Psoas muscle (tissue), 8 donors: ENCODE results near the gene WBP2. TPM values are rescaled to one million over a fixed set of nuclear protein-coding genes. Genes with fewer than 3 reads are reported as not detected.

Experiments used
- ATAC-seq, 4 donors: fragments of 200-7000 bp; cut with Tn5 transposase; one replicate each; pipeline ENCODE4 v1.9.1; 2020; ENCODE audit warnings: moderate library complexity in 3 of 4, mild to moderate bottlenecking in 2 of 4
- DNase-seq, 2 donors: peaks; one replicate each; pipeline ENCODE4 v3.0.0-alpha.2; 2020
- H3K27ac ChIP-seq: fragments of 200-600 bp; one replicate; pipeline ENCODE4 v1.8.0; 2022
- H3K27me3 ChIP-seq, 3 donors: fragments of 200-600 bp in 1 of 3; one replicate each; pipeline versions ENCODE4 v1.6.1 to v1.8.0; 2013 to 2022; ENCODE audit warnings: low read length in 2 of 3, mild to moderate bottlenecking in 2 of 3, moderate library complexity in 1 of 3; ENCODE audit not compliant: insufficient read depth in 3 of 3
- H3K36me3 ChIP-seq, 2 donors: fragments of 200-600 bp in 1 of 2; one replicate each; pipeline versions ENCODE4 v1.6.1 to v1.8.0; 2013 to 2022; ENCODE audit warnings: low read depth in 1 of 2, mild to moderate bottlenecking in 1 of 2, moderate library complexity in 1 of 2; ENCODE audit not compliant: insufficient read depth in 1 of 2
- H3K4me1 ChIP-seq: fragments of 200-600 bp; one replicate; pipeline ENCODE4 v1.8.0; 2022
- H3K4me3 ChIP-seq: fragments of 200-600 bp; one replicate; pipeline ENCODE4 v1.8.0; 2022; ENCODE audit warnings: mild to moderate bottlenecking
- H3K9me3 ChIP-seq: fragments of 200-600 bp; one replicate; pipeline ENCODE4 v1.8.0; 2022
- CTCF ChIP-seq: fragments of 200-600 bp; IDR thresholded peaks from one replicate; pipeline ENCODE4 v1.8.0; 2022; ENCODE audit warnings: antibody characterized with exemption
- WGBS, 3 donors: extraction: QIAGEN DNeasy Blood & Tissue Kit; methylation state at CpG; one replicate each; pipeline versions ENCODE4 v1.1.6 to v1.1.7; 2013; 5-methylcytosine and 5-hydroxymethylcytosine counted together
- intact Hi-C, 2 donors: fragments of 100-400 bp; cut with DNase I; formaldehyde crosslinking; loops; one replicate each; pipeline versions ENCODE4 v1.11.0 to v1.14.2; 2022
- polyA plus RNA-seq, 3 donors: library from polyadenylated mRNA; stranded (reverse); fragments of 200-250 nt; gene quantifications; one replicate each; pipeline ENCODE4 v1.2.3, GENCODE V29; 2013
- total RNA-seq, 4 donors: library from RNA; stranded (reverse); fragmentation: NEBNext Ultra II Directional in 2 of 4; extraction: Animal tissue kit (Norgen Biotek cat#: 25700) in 2 of 4; gene quantifications; one replicate each; pipeline versions ENCODE4 v1.2.1 to v1.2.4, GENCODE V29; 2021 to 2023
- donor health status: healthy with polysubstance abuse.
- donor health status: DM: no; HTN: no; CAD: no; lungs with moderate emphysema.
- donor health status: Bipolar disorder and iron deficiency.
- donor health status: healthy.
- donor health status: DM: yes; HTN: yes; CAD: no.
- donor health status: DM: no; HTN: no; CAD: no.
- donor health status: DM: no; HTN: no; CAD: no.
- donor health status: DM: yes; HTN: yes; CAD: no.

The WBP2 gene
- total and polyA plus RNA-seq, 7 donors, result 109 to 278 (median 149) TPM

GRCh38 chr17:75899767-75900468 lies 44.8 kb upstream of the WBP2 start:
- intact Hi-C loops, result loop anchor here in 1 of 2 donors (5.0 kb wide), 1 partner anchor 133 kb away; the partner anchor contains the start of gene GALK1
- no peak for DNase-seq
- no peak overlapping the region for H3K4me3 ChIP-seq
- no peak for ATAC-seq
- 83 to 85% (median 85%) methylated on average over 23 of the region's 23 CpGs for WGBS, 3 donors
- TF ChIP-seq CTCF, result no peak
- no peaks in the 10 kb centered on the region for H3K9me3 ChIP-seq
- peaks cover 23% of the 10 kb centered on the region for H3K4me1 ChIP-seq
- H3K27ac ChIP-seq, result no peak overlapping the region
- no peaks in the 10 kb centered on the region for H3K27me3 ChIP-seq
- peaks cover 5 to 61% of the 10 kb centered on the region in 2 donors for H3K36me3 ChIP-seq

- ATAC-seq (no peak), DNase-seq (no peak)
- Histone ChIP-seq H3K27ac (no peak overlapping the region), H3K36me3 (peaks cover 5 to 61% of the 10 kb centered on the region in 2 donors), H3K4me3 (no peak overlapping the region), H3K27me3 (no peaks in the 10 kb centered on the region), H3K4me1 (peaks cover 26% of the 10 kb centered on the region), H3K9me3 (no peaks in the 10 kb centered on the region)
- TF ChIP-seq CTCF, result no peak
- intact Hi-C loops, result loop anchor here in 1 of 2 donors (5.0 kb wide), 1 partner anchor 132 kb away; the partner anchor contains the start of gene GALK1
- WGBS, 3 donors, result 82 to 91% (median 84%) methylated on average over 13 of the region's 13 CpGs
Observed at GRCh38 chr17:75899353-75899752, 44.2 kb upstream of the WBP2 start.

GRCh38 chr17:75898791-75899190 lies 43.7 kb upstream of the WBP2 start:
- Histone ChIP-seq H3K4me3 (no peak overlapping the region), H3K4me1 (peaks cover 22% of the 10 kb centered on the region), H3K36me3 (peaks cover 5 to 61% of the 10 kb centered on the region in 2 donors), H3K27ac (no peak overlapping the region), H3K9me3 (no peaks in the 10 kb centered on the region), H3K27me3 (no peaks in the 10 kb centered on the region)
- ATAC-seq, result no peak
- no peak for TF ChIP-seq CTCF
- intact Hi-C loops, result loop anchor here in 1 of 2 donors (5.0 kb wide), 1 partner anchor 131 kb away; the partner anchor contains the start of gene GALK1
- 93 to 96% (median 94%) methylated on average over 16 of the region's 16 CpGs for WGBS, 3 donors
- no peak for DNase-seq

GRCh38 chr17:75898065-75898464 lies 42.9 kb upstream of the WBP2 start:
- ATAC-seq (no peak), DNase-seq (no peak)
- Histone ChIP-seq H3K36me3 (peaks cover 5 to 57% of the 10 kb centered on the region in 2 donors), H3K4me3 (no peak overlapping the region), H3K27me3 (no peaks in the 10 kb centered on the region), H3K27ac (no peak overlapping the region), H3K9me3 (no peaks in the 10 kb centered on the region), H3K4me1 (peaks cover 17% of the 10 kb centered on the region)
- no peak for TF ChIP-seq CTCF
- intact Hi-C loops, result loop anchor here in 1 of 2 donors (5.0 kb wide), 1 partner anchor 131 kb away; the partner anchor contains the start of gene GALK1
- WGBS, 3 donors, result 84 to 89% (median 84%) methylated on average over 8 of the region's 8 CpGs
